Regular cardiac myocyte (primary cell): ENCODE data around the gene KCNJ6. TPM values are rescaled to one million over a fixed set of nuclear protein-coding genes. Genes with fewer than 3 reads are reported as not detected.

Experiments used
- total RNA-seq: library from RNA; depleted of rRNA; stranded (reverse); fragments of >200 nt; gene quantifications from 2 replicates; pipeline ENCODE4 v1.2.3, GENCODE V29; 2014

Gene KCNJ6, protein sequence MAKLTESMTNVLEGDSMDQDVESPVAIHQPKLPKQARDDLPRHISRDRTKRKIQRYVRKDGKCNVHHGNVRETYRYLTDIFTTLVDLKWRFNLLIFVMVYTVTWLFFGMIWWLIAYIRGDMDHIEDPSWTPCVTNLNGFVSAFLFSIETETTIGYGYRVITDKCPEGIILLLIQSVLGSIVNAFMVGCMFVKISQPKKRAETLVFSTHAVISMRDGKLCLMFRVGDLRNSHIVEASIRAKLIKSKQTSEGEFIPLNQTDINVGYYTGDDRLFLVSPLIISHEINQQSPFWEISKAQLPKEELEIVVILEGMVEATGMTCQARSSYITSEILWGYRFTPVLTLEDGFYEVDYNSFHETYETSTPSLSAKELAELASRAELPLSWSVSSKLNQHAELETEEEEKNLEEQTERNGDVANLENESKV
- total RNA-seq: under 0.01 and 0.56 TPM in 2 replicates

DNA sequence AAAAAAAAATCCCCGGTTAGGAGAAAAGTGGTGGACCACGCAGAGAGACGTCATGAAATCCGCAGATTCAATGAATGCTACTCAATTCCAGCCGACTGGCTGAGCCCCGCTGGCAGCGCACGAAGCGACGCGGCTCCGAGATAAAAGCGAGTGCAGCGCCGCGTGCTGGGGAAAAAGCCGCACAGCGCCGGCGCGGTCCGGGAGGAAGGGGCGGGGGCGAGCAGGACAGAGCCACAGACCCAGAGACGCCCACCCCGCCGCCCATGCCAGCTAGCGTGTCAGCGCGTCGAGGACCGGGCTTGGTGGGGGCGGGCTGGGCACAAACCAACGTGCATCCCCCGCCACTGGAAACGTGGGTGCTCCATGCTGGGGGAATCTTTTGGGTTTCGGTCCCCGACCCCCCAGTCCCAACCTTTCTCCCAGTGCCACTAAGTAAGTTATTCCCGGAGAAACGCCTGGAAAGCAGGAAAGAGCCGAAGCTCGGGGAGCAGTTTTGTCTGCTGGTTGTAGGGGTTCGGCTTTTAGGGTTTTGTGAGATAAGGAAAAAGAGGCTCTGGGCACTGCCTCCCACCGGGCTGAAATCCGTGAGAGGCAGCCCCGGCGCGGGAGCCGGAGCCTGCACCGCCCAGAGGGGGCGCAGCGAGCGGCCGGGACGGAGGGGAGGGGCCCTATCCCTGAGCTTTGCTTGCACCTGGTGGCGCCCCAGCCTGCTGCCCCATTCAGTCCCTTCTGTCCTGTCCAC is at the start of gene KCNJ6:
Gene KCNJ6, minus strand, starts transcription at position 148 of the 742 bp plus-strand sequence. CDS start 75,775 bp downstream, outside the sequence.

